Measurements from ENCODE around the gene HCFC1.
A peak's percentile ranks its signal among the peaks of the same experiment; 100 is the strongest.

The HCFC1 gene

DNA sequence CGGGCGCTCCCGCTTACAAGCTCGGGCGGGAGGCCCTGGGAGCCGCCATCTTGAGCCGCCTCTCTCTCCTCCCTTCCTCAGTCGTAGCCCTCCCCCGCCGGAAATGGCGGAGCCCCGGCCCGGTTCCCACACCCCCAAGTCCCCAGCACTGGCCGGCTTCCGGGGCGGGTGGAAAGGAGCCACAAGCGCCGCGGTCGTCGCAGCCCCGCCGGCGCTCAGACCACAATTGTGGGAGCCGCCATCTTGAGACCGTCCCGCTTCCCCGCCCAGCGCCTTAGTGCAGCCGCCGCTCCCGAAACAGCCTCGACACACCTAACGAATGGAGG lies 531 bp downstream of the HCFC1 start:
- DNase-seq (ENCODE audit: low spot score in 2 of 2): peak; percentile 62 to 89
- no peaks in the 10 kb centered on the region for H3K9me3 Mint-ChIP-seq
- peak overlapping the region; percentile 100 for H3K27ac Mint-ChIP-seq
- peaks cover 39% of the 10 kb centered on the region for H3K4me1 Mint-ChIP-seq
- H3K36me3 Mint-ChIP-seq: peaks cover 68% of the 10 kb centered on the region
- peak overlapping the region; percentile 97 for H3K4me3 Mint-ChIP-seq
- peak; percentile 63 for ATAC-seq

GRCh38 chrX:153970357-153971123 lies 1.1 kb downstream of the HCFC1 start:
- peak overlapping the region; percentile 97 for H3K4me3 Mint-ChIP-seq
- H3K27ac Mint-ChIP-seq: peak overlapping the region; percentile 100
- DNase-seq (ENCODE audit: low spot score in 2 of 2): no peak
- no peaks in the 10 kb centered on the region for H3K9me3 Mint-ChIP-seq
- peaks cover 40% of the 10 kb centered on the region for H3K4me1 Mint-ChIP-seq
- peaks cover 72% of the 10 kb centered on the region for H3K36me3 Mint-ChIP-seq
- ATAC-seq: peak; percentile 1

GRCh38 chrX:153969904-153970356 lies 1.7 kb downstream of the HCFC1 start:
- H3K27ac Mint-ChIP-seq: peak overlapping the region; percentile 89
- peaks cover 45% of the 10 kb centered on the region for H3K4me1 Mint-ChIP-seq
- H3K36me3 Mint-ChIP-seq: peaks cover 78% of the 10 kb centered on the region
- DNase-seq (ENCODE audit: low spot score in 2 of 2): no peak
- H3K4me3 Mint-ChIP-seq: peak overlapping the region; percentile 97
- ATAC-seq: no peak
- H3K9me3 Mint-ChIP-seq: no peaks in the 10 kb centered on the region

DNA sequence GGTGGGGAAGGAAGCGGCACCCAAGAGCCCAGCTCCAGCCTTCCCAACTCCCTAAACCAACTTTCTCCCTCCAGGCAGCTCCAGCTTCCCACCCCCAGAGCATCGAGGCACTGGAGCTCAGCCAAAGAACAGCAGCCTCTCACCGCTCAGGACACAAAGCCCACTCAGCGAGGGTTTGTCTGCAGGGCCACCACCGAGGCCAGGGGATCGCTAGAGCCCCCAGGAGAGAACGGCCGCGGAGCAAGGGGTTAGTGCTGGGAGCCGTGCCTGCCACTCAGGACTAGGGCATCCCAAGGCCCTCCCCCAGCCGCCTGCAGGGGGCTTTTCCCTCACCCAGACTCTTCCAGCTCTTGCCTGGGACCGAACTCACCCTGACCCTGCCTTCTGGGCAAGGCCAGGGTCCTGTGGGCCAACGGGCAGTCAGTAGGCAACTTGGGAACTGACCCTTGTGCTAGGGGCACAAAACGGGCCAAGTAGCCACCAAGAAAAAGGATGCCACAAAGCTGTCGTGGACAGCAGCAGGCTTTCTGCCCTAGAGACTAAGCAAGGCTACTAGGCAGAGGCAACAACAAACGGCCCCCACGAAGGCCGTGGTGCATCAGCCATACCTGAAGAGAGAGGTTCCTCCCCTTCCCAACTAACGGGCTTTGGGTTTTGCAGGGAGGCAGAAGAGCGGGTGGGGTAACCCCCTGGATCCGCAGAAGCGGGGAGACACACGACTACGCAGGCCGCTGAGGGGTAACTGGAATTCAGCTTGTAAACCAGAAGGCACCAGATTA lies 2.3 kb downstream of the HCFC1 start:
- peaks cover 84% of the 10 kb centered on the region for H3K36me3 Mint-ChIP-seq
- H3K9me3 Mint-ChIP-seq: no peaks in the 10 kb centered on the region
- ATAC-seq (no peak), DNase-seq (ENCODE audit: low spot score in 2 of 2) (no peak)
- peak overlapping the region; percentile 89 for H3K27ac Mint-ChIP-seq
- H3K4me3 Mint-ChIP-seq: peak overlapping the region; percentile 97
- peaks cover 39% of the 10 kb centered on the region for H3K4me1 Mint-ChIP-seq

GRCh38 chrX:153968754-153969124 lies 2.9 kb downstream of the HCFC1 start:
- ATAC-seq (no peak), DNase-seq (ENCODE audit: low spot score in 2 of 2) (no peak)
- H3K4me3 Mint-ChIP-seq: peak overlapping the region; percentile 97
- H3K36me3 Mint-ChIP-seq: peaks cover 90% of the 10 kb centered on the region
- no peaks in the 10 kb centered on the region for H3K9me3 Mint-ChIP-seq
- H3K4me1 Mint-ChIP-seq: peaks cover 34% of the 10 kb centered on the region
- peak overlapping the region; percentile 89 for H3K27ac Mint-ChIP-seq

- ATAC-seq (no peak), DNase-seq (ENCODE audit: low spot score in 2 of 2) (no peak)
- Mint-ChIP-seq H3K9me3 (no peaks in the 10 kb centered on the region), H3K4me1 (peaks cover 34% of the 10 kb centered on the region), H3K36me3 (peaks cover 92% of the 10 kb centered on the region), H3K4me3 (peak overlapping the region; percentile 97), H3K27ac (peak overlapping the region; percentile 97)
Measured at GRCh38 chrX:153968255-153968654, 3.4 kb downstream of the HCFC1 start.

DNA sequence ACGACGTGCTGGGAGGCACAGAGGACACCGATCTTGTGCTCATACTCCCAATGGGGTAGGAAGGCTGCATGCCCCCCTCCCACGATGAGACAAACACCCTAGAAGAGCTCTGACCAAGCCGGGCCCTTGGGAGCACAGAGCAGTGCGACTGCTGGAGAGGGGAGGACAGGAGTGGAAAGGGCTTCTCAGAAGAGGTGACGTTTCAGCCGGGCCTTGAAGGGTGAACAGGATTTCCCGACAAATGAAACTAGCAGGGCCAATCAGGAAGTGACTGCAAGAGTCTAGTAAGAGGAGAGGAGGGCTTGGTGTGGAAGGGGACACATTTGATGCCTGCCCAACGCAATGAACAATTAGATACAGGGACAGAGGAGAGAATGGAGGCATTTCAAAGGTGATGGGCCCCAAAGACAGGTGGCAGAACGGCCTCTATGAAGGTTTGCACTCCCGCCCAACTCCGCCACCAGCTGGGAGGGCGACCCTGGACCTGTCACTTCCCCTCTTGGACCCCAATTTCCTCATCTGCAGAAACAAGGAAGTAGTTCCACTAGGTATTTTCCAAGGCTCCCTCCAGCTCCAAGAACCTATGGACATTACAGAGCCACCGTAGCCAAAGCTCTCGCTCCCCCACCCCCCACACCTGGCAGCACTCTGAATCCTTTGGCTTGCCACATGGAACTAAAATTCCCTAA lies 3.9 kb downstream of the HCFC1 start:
- Mint-ChIP-seq H3K27ac (peak overlapping the region; percentile 97), H3K36me3 (peaks cover 95% of the 10 kb centered on the region), H3K9me3 (no peaks in the 10 kb centered on the region), H3K4me1 (peaks cover 34% of the 10 kb centered on the region), H3K4me3 (peak overlapping the region; percentile 97)
- DNase-seq (ENCODE audit: low spot score in 2 of 2): no peak
- peak; percentile 2 for ATAC-seq

DNA sequence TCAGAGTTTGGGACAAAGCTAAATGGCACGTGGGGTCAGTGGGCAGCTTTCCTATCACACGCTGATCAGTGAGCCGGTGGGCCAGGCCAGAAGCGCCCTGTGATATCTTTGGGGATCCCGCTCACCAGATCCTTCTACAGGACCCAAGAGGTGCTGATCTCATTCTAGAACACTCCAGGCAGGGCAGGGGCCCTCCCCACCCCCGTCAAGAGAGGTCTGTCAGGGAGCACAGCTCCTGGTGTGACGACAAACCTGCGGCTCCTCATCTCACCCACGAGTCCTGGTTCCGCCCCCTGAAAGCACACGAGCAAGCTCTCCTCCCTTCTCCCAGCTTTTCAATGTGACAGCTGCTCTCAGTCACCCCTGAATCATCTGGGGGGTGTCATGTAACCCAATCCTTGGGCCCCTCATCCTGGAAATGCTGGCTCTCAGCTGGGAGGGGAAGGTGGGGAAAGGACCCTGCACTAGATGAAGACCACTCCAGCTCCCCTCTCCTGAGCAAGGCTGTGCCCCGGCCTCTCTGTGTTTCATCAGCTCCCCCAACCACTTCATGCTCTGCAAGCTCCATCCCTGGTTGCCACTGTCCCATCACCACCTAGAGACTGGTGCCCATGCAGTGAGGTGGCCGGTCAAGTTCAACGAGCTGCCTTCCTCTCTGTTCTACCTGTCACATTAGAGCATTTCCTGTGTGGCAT lies 4.6 kb downstream of the HCFC1 start:
- peaks cover 99% of the 10 kb centered on the region for H3K36me3 Mint-ChIP-seq
- ATAC-seq (peak; percentile 59), DNase-seq (ENCODE audit: low spot score in 2 of 2) (no peak)
- peak overlapping the region; percentile 97 for H3K4me3 Mint-ChIP-seq
- peaks cover 34% of the 10 kb centered on the region for H3K4me1 Mint-ChIP-seq
- no peaks in the 10 kb centered on the region for H3K9me3 Mint-ChIP-seq
- H3K27ac Mint-ChIP-seq: peak overlapping the region; percentile 97

- no peaks in the 10 kb centered on the region for H3K9me3 Mint-ChIP-seq
- H3K27ac Mint-ChIP-seq: peak overlapping the region; percentile 97
- DNase-seq (ENCODE audit: low spot score in 2 of 2): no peak
- no peak for ATAC-seq
- peaks cover 34% of the 10 kb centered on the region for H3K4me1 Mint-ChIP-seq
- peak overlapping the region; percentile 97 for H3K4me3 Mint-ChIP-seq
- H3K36me3 Mint-ChIP-seq: peaks cover 99% of the 10 kb centered on the region
Measured at GRCh38 chrX:153966283-153966688, 5.3 kb downstream of the HCFC1 start.

- Mint-ChIP-seq H3K27ac (peak overlapping the region; percentile 68), H3K9me3 (no peaks in the 10 kb centered on the region), H3K4me1 (peaks cover 34% of the 10 kb centered on the region), H3K4me3 (peak overlapping the region; percentile 97), H3K36me3 (peaks cover 99% of the 10 kb centered on the region)
- no peak for ATAC-seq
- no peak for DNase-seq (ENCODE audit: low spot score in 2 of 2)
Measured at GRCh38 chrX:153965406-153965805, 6.2 kb downstream of the HCFC1 start.

DNA sequence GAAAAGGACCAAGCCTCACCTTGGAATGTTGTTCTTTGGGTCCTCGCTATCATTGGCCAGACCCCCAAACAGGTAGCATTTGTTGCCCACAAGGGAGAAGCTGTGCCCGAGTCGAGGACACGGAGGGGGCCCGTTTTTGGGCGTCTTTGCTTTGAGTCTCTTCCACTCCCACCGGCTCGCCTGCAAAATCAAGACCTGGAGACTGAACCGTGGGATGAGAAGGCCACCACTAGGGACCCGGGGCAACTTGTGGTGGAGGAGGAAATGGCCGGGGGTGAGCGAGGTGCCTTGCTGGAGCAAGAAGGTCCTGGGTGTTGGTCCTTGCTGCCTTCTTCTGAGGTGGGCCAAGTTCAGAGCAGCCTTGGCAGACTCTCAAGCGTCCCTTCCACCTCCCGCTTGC lies 7.5 kb downstream of the HCFC1 start:
- Mint-ChIP-seq H3K36me3 (peaks cover 99% of the 10 kb centered on the region), H3K27ac (no peak overlapping the region), H3K9me3 (no peaks in the 10 kb centered on the region), H3K4me3 (no peak overlapping the region), H3K4me1 (peaks cover 34% of the 10 kb centered on the region)
- no peak for ATAC-seq
- DNase-seq (ENCODE audit: low spot score in 2 of 2): no peak

DNA sequence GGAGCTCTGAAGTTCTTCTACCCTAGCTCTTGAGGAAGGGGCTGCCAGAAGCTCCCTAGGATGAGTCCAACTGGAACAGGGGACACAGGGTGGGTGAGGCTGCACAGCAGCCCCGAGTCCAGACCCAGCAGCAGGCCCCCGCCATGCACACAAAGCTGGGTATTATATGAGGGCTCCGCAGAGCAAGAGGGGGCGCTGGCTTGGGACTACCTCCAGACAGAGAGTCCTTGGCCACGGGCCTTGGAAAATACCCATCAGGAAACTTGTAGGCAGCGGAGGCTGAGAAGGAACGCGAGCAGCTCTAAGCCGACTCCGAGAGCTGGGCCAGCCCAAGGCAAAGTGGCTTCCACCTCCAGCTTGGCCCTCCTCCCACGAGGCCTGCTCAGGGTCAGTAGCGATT lies 8.1 kb downstream of the HCFC1 start:
- no peaks in the 10 kb centered on the region for H3K9me3 Mint-ChIP-seq
- peaks cover 34% of the 10 kb centered on the region for H3K4me1 Mint-ChIP-seq
- DNase-seq (ENCODE audit: low spot score in 2 of 2) (no peak), ATAC-seq (no peak)
- H3K36me3 Mint-ChIP-seq: peaks cover 97% of the 10 kb centered on the region
- H3K27ac Mint-ChIP-seq: no peak overlapping the region
- H3K4me3 Mint-ChIP-seq: no peak overlapping the region

GRCh38 chrX:153961292-153961691 lies 10.3 kb downstream of the HCFC1 start:
- ATAC-seq: no peak

GRCh38 chrX:153960786-153961185 lies 10.8 kb downstream of the HCFC1 start:
- Mint-ChIP-seq H3K9me3 (no peaks in the 10 kb centered on the region), H3K36me3 (peaks cover 82% of the 10 kb centered on the region), H3K27ac (no peak overlapping the region), H3K4me1 (peaks cover 7% of the 10 kb centered on the region), H3K4me3 (no peak overlapping the region)
- ATAC-seq: no peak
- DNase-seq (ENCODE audit: low spot score in 2 of 2): no peak

More at GRCh38 chrX:153961292-153961691, 10.3 kb downstream of the HCFC1 start:
- no peak overlapping the region for H3K27ac Mint-ChIP-seq
- peaks cover 12% of the 10 kb centered on the region for H3K4me1 Mint-ChIP-seq
- DNase-seq (ENCODE audit: low spot score in 2 of 2): no peak
- no peaks in the 10 kb centered on the region for H3K9me3 Mint-ChIP-seq
- H3K4me3 Mint-ChIP-seq: no peak overlapping the region
- peaks cover 80% of the 10 kb centered on the region for H3K36me3 Mint-ChIP-seq

- peaks cover under 1% of the 10 kb centered on the region for H3K4me1 Mint-ChIP-seq
- no peak overlapping the region for H3K27ac Mint-ChIP-seq
- no peaks in the 10 kb centered on the region for H3K9me3 Mint-ChIP-seq
- peaks cover 82% of the 10 kb centered on the region for H3K36me3 Mint-ChIP-seq
- H3K4me3 Mint-ChIP-seq: no peak overlapping the region
- ATAC-seq: no peak
- DNase-seq (ENCODE audit: low spot score in 2 of 2): no peak
Measured at GRCh38 chrX:153960077-153960476, 11.5 kb downstream of the HCFC1 start.

Data from stimulated activated effector memory CD8-positive, alpha-beta T cell treated with anti-CD3 and anti-CD28 coated beads, Interleukin-12 subunit alpha, Interleukin-12 subunit beta, amount 100 ng/mL, for 72 hours (primary cell).